CD4-positive, alpha-beta T cell treated with Interleukin-17A for 4 hours (primary cell): ENCODE results near the gene KIF24.
"Not testable (repeated sequence)": the region's sequence is repeated elsewhere in the genome, so short reads cannot be mapped to it uniquely, and the experiment has no call there.

Experiments
- DNase-seq: peaks from one replicate; pipeline ENCODE4 v3.0.0-alpha.2; 2020; ENCODE audit warnings: mixed read lengths

KIF24 gene

GRCh38 chr9:34326690-34327089 lies 2.4 kb downstream of the KIF24 start:
- no peak for DNase-seq

DNA sequence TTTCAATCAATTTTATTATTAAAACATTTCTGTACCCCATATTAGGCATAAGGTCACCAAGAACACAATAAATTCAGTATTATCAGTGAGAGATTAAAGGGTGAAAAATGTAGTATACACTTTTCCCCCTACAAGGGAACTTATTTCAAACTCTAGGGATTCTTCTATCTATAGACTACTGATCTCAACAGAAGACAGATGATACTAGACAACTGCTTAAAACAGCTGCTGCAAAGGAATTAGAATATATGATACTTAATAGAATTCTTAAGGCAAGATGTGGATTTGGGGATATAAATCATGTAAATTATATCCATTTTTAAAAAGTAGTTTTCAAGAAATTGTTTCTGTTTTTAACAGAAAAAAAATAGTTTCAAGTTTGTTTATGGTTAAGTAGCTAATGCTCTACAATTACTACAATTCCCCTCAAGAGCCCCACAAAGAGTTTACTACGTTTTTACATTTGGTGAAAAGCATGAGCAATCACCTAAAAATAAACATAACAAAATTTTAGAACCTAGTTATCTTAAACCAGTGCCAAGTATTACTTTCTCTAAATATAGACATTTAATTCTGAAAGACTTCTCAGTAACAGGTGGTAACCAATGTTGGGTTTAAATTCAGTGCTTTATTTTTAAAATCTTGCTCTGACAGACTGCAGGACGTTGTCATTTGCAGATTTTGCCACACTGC lies 6.0 kb downstream of the KIF24 start:
- no peak for DNase-seq

DNA sequence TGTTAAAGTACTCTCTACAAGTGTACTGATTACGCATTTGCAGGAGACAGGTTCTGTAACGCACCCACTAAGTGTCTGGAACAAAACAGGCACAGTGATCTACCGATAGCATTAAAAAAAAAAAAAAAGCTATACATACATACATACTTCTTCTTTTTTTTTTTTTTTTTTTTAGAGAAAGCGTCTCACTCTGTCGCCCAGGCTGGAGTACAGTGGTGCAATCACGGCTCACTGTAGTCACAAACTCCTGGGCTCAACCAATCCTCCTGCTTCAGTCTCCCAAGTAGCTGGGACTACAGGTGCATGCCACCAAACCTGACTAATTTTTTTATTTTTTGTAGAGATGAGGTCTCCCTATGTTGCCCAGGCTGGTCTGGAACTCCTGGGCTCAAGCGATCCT lies 7.6 kb downstream of the KIF24 start:
- no peak for DNase-seq

- no peak for DNase-seq
These were observed 10.8 kb downstream of the KIF24 start for GRCh38 chr9:34318163-34318790.

DNA sequence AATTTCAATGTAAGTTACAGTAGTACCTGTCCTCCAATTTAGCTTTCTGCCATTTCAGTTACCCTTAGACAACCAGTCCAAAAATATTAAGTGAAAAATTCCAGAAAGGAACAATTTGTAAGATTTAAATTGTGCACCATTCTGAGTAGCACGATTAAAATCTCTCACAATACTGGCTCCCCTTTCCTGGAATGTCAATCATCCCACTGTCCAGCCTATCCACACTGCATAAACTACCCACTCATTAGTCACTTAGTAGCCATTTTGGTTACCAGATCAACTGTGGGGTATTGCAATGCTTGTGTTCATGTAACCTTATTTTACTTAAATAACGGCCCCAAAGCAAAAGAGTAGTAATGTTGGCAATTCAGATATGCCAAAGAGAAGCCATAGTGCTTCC lies 11.6 kb downstream of the KIF24 start:
- no peak for DNase-seq

DNA sequence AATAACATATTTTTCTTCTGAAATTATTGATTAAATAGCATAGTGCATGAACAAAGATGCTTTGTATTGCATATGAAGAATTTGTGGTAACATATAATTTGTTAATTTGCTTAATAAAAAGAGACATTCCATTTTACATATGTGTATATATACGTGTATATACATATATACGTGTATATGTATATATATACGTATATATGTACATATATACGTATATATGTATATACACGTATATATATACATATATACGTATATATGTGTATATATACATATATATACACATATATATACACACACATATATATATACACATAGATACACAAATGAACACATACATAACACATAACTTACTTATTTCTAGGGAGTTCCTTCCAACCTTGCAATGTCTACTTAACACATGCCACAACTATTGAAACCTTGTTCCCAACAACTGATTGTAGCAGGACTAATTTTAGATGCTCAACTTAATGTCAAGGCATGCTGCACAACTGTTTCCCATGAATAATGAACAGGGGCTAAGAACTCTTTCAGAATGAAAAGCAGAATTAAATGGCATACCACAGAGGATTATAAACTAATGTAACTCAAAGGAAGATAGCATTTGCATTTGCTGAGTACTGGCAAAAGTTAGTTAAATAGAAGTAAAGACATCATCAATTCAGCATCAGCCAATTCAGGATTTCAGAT lies 17.4 kb downstream of the KIF24 start:
- DNase-seq = no peak

GRCh38 chr9:34310215-34310614 lies 18.9 kb downstream of the KIF24 start:
- DNase-seq = no peak

DNA sequence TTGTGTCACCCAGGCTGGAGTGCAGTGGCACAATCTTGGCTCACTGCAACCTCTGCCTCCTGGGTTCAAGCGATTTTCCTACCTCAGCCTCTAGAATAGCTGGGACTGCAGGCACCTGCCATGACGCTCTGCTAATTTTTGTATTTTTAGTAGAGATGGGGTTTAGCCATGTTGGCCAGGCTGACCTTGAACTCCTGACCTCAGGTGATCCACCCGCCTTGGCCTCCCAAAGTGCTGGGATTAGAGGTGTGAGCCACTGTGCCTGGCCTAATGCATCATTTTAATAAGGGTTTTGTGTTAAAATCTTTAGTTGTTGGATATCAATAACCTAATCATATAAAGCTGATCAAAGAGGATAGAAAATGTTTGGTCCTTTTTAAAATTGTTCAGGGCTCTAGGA lies 20.8 kb downstream of the KIF24 start:
- DNase-seq = not testable (repeated sequence)

- DNase-seq = not testable (repeated sequence)
These were observed 28.0 kb downstream of the KIF24 start for GRCh38 chr9:34301064-34301463.

DNA sequence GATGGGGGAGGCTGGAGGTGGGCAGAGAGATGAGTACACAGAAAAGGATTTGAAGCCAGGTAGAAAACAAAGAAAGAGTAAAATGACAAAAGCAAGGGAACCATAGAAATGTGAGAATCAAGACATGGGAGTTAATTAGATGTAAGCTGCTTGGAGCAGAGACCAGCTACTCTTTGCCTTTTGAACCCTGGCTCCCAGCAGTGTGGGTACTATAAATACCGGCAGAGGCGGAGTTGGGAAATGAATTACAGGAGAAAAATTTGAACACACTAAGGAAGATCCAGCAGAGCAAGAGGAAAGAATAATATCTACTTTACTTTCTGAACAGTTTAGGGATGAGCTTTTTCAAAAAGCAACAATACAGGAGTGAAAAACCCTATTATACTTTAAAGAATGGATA lies 36.5 kb downstream of the KIF24 start:
- no peak for DNase-seq

GRCh38 chr9:34291423-34291822 lies 37.6 kb downstream of the KIF24 start:
- no peak for DNase-seq

DNA sequence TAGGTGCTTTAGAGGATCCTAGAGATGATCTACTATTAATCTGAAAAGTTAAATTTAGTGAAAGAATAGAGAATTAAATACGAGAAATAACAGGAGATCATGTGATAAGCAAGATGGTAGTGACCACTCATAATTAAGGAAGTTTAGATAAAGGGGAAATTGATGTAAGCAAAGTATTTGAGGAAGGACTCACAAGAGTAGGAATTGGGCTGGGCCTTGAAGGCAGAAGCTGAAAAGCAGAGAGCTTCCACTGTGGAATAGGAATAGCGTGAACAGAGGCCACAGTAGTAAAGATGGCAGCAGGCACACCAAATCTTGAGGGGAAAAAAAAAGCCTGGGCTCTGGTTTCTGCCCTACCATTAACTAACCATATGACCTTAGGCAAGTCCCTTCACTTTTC lies 38.0 kb downstream of the KIF24 start:
- no peak for DNase-seq

DNA sequence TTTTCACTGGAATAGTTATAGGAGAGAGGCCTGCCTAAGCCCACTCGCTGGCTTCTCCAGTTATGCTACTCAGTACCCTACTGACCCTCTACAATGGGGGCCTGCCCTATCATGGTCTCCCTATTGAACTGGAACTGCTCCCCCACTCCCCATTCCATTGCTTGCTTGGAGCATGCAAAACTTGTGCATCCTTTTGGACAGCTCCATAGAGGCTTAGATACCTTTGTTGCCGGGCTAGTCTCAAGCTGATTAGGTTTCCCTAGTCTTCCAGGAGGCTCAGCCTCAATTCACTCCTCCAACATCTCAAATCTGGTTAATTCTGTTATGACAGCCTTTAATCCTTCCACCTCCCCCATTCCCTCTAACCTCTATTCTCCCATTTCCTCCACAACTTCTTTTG lies 39.9 kb downstream of the KIF24 start:
- DNase-seq = no peak

- no peak for DNase-seq
These were observed 47.0 kb downstream of the KIF24 start for GRCh38 chr9:34282096-34282495.

- no peak for DNase-seq
These were observed 49.7 kb downstream of the KIF24 start for GRCh38 chr9:34279411-34279810.
